C4-2B (cell line): Measurements from ENCODE around the gene CDC14B.
"Not testable (repeated sequence)": the region's sequence is repeated elsewhere in the genome, so short reads cannot be mapped to it uniquely, and the experiment has no call there.

Experiments used
- ZFX ChIP-seq: fragments of 450-650 bp; IDR thresholded peaks from 2 replicates; pipeline ENCODE4 v1.6.1; 2017
- TF ChIP-seq, protein P1 (sequence below): fragments of 450-650 bp; conservative IDR thresholded peaks from 2 replicates; pipeline ENCODE4 v1.5.1; 2017; ENCODE audit warnings: mild to moderate bottlenecking

DNA sequence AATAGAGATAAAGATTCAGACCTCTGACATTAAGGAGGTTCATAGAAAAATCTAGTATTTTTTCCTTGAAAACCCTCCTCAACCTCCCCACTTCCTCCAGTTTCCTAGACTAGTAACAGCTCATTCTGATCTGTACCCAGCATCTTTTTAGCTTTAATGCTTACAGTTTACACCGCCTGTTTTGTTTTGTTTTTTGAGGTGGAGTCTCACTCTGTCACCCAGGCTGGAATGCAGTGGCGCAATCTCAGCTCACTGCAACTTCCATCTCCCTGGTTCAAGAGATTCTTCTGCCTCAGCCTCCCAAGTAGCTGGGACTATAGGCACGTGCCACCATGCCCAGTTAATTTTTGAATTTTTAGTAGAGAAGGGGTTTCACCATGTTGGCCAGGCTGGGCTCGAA, 5.0 kb downstream of the CDC14B start:
- TF ChIP-seq, protein P1, sequence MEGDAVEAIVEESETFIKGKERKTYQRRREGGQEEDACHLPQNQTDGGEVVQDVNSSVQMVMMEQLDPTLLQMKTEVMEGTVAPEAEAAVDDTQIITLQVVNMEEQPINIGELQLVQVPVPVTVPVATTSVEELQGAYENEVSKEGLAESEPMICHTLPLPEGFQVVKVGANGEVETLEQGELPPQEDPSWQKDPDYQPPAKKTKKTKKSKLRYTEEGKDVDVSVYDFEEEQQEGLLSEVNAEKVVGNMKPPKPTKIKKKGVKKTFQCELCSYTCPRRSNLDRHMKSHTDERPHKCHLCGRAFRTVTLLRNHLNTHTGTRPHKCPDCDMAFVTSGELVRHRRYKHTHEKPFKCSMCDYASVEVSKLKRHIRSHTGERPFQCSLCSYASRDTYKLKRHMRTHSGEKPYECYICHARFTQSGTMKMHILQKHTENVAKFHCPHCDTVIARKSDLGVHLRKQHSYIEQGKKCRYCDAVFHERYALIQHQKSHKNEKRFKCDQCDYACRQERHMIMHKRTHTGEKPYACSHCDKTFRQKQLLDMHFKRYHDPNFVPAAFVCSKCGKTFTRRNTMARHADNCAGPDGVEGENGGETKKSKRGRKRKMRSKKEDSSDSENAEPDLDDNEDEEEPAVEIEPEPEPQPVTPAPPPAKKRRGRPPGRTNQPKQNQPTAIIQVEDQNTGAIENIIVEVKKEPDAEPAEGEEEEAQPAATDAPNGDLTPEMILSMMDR = not testable (repeated sequence)
- TF ChIP-seq ZFX = not testable (repeated sequence)
